GM21390 (cell line): ENCODE measurements around the gene CCNC.
"Not testable (repeated sequence)": the region's sequence is repeated elsewhere in the genome, so short reads cannot be mapped to it uniquely, and the experiment has no call there.

Experiments used
- ATAC-seq: cut with Tn5 transposase; IDR thresholded peaks from one replicate; pipeline ENCODE4 v1.9.1; 2021; ENCODE audit not compliant: unreplicated experiment

Gene CCNC

DNA sequence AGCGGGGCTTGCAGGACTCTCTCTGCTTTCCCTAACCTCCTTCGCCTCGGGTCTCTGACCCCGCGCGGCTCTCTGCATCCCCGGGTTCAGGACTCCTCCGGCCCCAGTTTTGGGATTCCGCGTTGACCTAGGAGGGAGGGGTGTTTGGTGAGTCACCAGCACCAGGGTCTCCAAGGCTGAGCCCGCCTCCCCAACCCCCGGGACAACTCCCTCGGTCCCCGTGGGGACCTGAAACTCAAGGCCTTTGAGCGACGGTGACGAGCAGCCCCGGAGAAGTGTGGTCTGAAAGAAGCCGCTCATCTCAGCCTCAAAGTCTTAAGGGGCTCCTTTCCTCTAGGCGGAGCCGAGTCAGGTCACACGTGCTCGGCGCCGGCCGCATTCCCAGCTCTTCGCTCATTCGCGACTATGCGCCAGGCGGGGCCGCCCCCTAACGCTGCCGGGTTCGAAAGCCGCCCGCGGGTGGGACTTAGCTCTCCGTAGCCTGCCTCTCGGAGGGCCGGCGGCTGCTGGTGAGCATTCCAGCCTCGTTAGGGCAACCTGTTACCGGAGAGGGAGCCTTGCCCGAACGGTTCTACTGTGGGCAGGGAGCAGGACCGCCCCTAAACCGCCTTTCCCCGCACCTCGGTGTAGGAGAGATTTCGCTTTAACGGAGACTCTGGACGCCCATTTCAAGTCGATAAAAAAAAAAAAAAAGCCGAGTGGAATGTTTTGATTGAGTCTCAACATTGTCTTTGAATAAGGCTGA is 35.1 kb upstream of the CCNC start:
- ATAC-seq, result peak; percentile 50

DNA sequence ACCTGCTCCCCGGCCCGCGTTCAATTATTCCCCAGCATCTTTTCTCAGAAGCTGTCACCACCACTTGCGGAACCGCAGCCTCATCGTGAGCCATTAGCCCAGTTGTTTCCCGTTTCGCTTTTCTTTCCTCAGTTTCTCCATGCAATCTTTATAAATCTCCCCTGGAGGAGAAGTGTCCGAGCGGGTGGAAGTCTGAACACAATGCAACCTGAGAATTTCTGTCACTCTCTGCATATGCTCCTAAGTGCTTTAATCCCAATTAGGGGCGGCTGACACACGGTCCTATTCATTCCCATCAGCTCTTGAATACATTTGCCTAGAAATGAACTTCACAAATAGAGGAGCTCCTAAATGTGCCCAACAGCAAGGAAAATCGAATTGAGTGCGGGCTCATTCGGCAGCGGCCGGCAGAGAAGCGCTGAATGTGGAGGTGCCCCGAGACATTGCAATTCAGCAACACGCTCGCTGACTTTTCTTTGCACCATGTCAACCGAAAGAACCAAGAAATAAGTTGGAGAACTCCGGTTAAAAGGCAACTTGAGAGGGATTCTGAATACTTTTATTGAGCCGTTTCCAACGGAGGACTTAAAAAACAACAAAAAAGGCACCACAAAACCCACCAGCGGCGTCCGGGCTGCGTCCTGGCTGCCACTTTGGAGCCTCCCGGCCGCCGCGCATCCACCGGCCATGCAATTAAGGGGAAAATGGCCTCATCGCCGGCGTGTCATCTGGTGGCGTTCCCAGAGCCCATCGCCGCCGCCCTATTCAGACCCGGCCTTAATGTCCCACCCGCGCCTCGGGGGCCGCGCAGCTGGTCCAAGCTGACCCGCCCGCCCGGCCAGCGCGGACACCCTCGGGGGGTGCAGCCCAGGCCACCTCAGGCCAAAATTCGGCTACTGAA is 34.3 kb upstream of the CCNC start:
- ATAC-seq, result peak; percentile 14

DNA sequence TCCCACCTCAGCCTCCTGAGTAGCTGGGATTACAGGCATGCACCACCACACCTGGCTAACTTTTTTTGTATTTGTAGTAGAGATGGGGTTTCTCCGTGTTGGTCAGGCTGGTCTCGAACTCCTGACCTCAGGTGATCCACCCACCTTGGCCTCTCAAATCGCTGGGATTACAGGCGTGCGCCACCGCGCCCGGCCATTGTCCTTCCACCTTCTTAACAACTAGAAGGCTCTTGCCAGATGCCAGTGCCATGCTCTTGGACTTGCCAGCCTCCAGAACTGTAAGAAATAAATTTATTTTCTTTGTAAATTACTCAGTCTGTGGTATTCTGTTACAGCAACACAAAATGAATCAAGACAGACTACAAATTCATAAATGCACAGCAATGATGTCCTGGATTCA is 26.2 kb upstream of the CCNC start:
- ATAC-seq, result not testable (repeated sequence)

DNA sequence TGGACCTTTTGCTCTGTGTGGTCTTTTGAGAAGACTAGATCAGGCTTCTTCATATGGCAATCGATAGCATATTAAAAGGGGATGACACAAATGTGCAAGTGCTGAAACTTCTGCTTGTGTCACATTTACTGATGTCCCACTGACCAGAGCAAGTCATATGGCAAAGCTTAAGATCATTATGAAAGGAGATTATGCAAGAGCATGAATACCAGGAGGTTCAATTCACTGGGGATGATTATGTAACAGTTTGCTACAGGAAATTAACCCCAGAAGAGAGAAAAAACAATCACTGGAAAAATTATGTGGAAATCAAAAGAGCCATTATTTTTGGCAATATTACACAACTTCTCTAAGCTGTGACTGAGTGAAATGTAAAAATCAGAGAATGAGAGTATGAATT is 24.4 kb upstream of the CCNC start:
- ATAC-seq, result no peak

DNA sequence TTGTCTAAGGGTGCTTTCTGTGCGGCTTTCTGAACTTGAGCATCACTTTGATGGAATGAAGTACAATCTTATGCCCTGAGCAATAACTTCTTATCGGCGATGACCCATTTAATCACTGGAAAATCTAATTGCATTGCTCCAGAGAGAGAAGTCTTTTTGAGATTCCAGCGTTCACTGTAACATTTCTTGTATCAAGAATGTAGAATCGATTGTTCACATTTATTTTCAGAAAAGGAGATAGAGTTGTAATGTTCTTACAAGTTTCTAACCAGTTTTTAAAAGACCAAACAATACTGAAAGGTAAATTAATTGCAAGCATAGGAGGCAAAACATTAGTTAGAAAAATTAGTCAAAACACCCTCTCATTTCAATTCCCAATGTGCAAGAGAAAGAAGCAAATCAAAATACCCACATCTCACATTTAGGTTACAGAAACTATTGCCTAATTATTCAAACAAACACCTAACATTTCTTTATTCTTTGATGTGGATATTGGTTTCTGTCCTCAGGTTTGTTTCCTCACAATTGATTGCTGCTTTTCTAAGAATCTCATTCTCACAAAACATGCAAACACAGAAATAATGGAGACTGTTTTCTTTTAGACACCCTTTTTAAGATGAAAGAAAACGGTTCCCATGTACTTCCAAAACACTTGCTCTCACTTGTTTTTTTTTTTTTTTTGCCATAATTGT is 23.4 kb upstream of the CCNC start:
- ATAC-seq, result no peak

DNA sequence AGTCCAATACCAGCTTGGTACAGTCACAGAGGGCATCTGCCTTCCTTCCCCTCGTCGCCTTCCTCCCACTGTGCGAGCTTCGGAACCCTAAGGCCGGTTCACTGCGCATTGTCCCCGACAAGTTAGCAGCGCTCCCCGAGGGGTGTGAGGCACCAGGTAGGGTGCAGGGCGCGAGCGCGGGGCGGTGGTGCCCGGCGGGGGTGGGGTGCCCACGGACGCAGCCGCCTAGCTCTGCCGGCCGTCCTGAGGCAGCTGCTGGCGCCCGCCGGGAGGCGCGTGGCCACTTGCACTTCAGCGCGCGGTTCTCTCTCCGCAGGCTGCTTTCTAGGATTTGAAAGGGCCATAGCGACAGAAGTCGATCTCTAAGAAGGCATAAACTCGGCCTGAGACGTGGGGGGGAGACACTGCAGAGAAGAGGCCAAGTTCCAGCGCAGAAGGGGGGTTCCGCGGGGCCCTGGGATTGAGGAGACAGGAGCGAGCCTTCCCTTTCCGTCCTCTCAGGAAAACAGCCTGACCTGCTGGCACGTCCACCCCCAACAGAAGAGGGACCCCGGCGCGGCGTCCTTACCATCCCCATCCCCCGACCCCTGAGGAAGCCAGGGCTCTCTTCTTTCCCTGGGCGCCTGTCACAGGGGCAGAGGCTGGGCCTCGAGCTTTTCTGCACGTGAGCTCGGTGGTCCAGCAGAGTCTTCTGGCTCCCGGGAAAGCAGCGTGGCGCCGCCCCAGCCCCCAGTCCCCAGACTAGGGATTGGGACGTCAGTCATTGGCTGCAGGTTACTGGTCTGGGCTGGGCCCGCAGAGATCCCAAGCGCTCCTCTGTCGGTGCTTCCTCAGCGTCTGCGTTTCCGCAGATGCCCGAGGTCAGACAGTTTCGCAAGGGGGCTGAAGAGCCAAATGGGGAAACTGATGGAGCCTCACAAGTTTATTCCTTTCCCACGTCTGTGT is 22.5 kb upstream of the CCNC start:
- no peak for ATAC-seq

DNA sequence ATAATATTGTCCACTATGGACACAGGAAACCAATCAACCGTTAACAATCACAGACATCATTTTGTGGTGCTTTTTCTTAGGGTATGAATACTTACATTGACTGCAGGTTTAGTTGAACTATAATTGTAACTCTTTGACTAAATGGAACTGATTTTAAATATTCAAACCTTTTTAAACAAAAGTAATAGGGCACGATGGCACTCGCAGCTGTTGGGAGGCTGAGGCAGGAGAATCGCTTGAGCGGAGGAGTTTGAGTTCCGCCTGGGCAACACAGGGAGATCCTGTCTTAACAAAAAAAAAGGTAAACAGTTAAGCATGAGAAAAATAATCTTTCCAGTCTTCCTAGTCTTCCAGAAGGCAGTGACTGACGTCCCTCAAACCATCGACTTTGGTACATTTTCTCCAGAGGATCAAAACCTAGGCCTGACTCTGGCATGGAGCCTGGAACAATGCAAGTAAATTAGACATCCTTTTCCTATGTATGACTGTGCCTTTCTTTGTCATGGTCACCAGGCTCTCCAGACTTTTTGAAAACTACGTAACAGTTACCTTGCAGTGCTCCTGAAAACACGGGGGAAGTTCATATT is 21.5 kb upstream of the CCNC start:
- ATAC-seq, result no peak

DNA sequence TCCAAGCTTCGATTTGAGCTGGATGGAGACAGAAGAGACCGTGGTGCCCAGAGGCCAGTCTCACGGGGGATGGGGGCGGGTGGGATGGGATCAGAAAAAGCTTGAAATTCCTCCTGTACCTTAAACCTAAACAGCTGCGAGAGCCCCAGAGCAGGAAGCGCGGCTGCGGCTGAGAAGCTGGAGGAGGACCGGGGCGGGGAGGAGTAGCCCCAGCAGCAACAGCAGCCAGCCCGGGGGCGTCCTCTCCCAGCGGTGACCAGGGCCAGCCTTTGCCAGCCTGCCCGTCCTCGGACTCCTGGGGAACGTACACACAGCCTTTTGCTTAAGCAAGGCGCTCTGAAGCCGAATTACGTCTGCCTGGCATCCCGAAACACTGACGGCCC is 20.8 kb upstream of the CCNC start:
- peak; percentile 19 for ATAC-seq

DNA sequence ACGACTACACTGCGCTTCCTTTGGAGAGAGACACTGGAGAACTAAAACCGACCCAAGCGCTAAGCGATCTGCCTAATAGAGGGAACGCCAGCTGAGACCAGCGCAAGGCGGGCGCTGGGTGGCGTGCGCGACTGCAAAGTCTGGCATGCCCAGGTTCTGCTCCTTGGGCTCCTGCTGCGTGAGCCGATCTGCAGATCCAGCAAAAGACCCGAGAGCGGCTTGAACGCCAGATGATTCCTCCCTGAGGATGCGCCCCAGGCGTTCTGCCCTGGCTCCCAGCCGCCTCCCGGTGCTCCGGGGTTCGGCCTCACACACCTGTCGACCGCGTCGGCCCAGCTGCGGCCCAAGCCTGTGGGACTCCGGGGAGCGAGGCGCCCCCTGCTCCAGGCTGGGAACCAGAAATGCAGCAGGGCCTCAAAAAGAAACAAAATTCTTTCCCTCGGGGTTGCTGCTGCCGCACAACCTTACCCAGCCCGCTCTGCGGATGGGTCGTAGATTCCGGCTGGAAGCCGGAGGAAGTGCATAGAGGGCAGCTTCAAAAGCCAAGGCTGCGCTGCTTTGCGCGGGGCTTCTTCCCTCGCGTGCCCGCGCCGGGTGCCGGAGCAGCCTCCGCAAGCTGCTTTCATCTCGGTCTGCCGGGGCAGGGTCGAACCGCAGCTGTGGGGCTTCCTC is 20.3 kb upstream of the CCNC start:
- peak; percentile 94 for ATAC-seq

DNA sequence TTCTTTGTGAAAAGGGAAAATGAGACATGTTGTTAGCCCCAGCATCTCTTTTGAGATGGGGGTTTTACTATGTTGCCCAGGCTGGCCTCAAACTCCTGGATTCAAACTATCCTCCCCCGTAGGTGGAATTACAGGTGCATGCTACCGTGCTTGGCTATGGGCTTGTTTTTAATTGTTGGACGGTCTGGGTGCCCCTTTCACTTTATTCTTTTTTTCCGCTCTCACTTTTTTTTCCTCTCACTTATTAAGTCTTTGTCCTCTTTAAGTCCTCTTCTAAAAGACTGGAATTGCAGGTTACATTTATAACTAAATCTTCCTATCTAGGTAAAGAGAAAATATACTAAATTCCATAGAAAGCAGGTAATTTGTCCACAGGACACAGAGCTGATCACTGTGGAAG is 19.3 kb upstream of the CCNC start:
- ATAC-seq, result no peak

DNA sequence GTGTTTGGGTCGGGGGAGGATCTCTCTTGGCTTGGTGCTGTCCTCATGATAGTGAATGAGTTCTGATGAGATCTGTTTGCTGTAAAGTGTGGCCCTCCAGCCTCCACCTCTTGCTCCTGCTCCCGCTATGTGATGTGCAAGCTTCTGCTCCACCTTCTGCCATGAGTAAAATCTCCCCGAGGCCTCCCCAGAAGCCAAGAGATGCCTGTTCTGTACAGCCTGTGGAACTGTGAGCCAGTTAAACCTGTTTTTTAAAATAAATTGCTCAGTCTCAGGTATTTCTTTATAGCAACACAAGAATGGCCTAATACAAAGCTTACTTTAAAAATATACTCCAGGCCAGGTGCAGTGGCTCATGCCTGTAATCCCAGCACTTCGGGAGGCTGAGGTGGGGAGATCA is 11.3 kb upstream of the CCNC start:
- ATAC-seq, result no peak

DNA sequence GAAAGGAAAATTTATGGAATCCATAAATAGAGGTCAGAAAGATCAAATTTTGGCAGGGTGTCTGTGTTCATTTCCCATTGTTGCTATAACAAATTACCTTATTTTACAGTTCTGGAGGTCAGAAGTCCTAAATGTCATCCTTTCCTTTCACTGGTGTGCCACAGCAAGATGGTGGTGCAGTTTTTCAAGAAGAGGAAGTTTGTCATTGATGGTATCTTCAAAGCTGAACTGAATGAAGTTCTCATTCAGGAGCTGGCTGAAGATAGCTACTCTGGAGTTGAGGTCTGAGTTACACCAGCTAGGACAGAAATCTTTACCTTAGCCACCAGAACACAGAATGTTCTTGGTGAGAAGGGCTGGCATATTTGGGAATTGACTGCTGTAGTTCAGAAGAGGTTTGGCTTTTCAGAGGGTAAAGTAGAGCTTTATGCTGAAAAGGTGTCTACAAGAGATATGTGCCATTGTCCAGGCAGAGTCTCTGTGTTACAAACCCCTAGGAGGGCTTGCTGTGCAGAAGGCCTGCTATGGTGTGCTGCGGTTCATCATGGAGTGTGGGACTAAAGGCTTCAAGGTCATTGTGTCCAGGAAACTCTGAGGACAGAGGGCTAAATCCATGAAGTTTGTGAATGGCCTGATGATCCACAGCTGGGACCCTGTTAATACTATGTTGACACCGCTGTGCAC is 7.2 kb upstream of the CCNC start:
- ATAC-seq, result no peak

DNA sequence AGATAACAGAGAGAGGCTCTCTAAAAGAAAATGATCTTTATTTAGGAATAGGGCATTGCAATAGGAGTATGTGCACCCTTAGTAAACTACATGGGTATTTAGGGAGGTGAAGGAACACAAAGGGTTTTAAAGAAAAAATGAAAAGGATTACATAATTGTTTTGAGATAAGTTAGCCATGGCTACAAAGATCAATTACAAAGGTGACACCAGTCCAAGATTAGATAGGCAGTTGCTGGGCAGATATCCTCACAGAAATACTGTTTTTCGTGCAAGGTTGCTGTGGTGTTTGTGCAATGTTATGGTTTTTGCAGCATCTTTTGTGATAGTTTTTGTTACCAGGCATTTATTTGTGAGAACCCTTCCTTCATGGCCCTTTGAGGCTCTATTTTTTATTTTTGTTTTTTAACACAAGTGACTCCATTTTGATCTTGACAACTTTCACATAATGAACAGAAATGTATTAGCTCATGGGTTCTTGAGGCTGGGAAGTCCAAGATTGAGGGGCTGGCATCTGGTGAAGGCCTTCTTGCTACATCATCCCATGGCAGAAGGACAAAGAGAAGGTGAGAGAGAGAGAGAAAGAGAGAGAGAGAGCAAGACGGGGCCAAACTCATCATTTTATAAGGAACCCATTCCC is 5.6 kb upstream of the CCNC start:
- no peak for ATAC-seq

DNA sequence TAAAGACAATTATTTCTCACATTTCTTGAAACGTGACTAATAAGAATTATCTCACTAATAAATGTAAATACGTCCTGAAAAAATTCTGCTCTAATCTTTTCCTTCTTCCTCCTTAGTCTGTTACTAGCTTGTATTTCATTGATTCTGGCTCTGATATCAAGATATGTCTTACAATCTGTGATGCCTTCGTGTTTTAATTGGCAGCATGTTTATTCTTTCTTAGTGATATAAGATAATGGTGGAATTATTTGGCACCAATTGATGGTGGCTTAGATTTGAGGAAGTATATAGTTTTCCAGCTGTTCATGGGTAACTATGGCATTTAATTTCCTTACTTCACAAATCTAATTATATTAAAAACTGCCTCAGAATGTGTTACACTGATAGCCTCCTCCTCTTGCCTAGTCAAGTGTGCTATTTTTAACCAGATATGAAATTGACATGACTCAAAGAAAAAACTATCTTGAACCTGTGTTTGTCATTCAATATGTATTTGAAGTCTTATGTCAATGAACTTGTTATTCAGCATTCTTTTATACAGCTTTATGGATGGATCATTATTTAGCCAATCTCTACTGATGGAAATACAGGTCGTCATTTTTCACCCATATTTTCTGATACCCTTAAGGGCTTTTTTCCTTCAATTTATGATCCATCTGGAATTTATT is 5.3 kb downstream of the CCNC start:
- ATAC-seq, result no peak

DNA sequence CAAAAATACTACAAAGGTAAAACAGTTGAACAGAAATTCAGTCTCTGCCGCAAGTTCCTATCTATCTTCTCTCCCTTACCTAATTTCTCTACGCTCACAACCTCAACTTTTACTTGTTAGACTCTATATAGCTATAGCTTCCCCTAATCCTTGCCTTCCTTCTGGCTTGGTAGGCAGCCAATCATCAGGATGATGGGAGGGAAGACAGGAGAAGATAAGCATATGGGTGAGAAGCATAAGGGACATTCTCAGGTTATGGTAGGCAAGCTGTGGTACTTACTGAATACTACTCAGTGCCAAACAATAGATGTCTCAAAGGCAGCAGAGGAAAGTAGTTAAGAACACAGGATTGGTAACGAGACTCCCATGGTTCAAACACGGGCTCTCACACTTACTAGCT is 7.8 kb downstream of the CCNC start:
- no peak for ATAC-seq

DNA sequence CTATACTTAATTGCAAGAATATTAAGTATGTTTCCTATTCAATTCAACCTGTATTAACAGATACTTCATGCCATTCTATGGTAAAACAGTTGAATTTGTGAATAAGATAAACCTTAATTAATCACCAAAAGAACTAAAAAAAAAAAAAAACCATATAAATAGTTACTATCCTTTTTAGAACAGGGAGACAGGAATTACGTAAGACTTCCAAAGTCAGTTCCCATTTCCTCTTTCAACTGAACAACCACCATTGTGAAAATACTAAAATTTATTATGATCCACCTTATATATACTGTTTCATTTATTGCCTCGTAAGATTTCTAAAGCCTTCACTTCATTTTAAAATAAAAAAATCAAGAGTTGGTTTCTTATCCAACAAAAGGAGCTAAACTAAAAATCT is 9.4 kb downstream of the CCNC start:
- no peak for ATAC-seq

DNA sequence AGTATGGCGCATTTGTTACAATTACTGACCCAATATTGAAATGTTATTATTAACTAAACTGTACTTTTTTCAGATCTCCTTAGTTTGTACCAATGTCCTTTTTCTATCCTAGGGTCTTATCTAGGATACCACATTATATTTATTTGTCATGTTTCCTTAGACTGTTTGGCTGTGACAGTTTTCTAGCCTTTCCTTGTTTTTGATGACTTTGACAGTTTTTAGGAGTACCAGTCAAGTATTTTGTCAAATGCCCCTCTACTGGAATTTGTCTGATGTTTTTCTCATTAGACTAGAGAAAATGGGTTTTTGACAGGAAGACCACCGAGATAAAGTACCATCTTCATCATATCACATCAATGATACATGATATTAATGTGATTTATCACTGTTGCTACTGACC is 14.6 kb downstream of the CCNC start:
- no peak for ATAC-seq

DNA sequence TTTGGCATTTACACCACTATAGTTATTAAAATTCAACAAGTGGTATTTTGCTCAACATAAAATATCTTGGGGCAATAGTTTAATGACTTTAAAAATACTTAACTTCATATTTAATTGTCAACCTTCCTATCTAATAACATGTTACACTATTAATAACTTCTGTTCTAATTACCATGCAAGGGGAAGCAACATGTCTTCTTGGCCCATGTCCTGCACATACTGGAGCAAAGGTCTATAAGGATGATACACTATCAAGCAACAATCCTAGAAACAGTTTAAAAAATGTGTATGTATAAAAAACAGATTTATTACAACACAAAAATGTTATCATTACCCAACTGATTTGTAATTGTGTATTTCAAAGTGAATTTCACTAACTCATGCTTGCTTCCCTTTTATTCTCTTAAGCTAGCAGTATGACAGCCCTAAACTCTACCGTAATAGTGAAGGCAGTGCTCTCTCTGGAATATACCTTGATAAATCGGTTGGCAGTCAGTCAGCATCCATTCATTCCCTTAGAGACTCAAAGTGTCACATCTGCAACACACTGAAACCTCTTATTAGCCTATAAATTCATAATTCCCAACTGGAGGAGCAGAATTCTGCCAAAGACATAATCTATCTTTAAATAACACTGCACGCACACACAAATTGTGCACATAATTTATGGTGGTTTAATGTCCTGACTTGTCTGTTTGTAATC is 18.3 kb downstream of the CCNC start:
- no peak for ATAC-seq
